Testis (tissue), 3 donors: ENCODE data around the gene HECW1. TPM values are rescaled to one million over a fixed set of nuclear protein-coding genes. Genes with fewer than 3 reads are reported as not detected.
"Not testable (repeated sequence)": the region's sequence is repeated elsewhere in the genome, so short reads cannot be mapped to it uniquely, and the experiment has no call there.

Experiments used
- DNase-seq: peaks from one replicate; pipeline ENCODE4 v3.0.0-alpha.2; 2019
- H3K27ac ChIP-seq, 2 donors: fragments of 200-600 bp; sonication (generic); one replicate each; pipeline ENCODE4 v1.5.1; 2019
- H3K27me3 ChIP-seq: fragments of 200-600 bp; sonication (generic); one replicate; pipeline ENCODE4 v1.5.1; 2019
- H3K36me3 ChIP-seq: fragments of 200-600 bp; sonication (generic); one replicate; pipeline ENCODE4 v1.5.1; 2017; ENCODE audit warnings: low read depth; ENCODE audit errors: missing control alignments
- H3K4me1 ChIP-seq: fragments of 200-600 bp; sonication (generic); one replicate; pipeline ENCODE4 v1.5.1; 2019
- H3K4me3 ChIP-seq, 2 donors: fragments of 200-600 bp; sonication (generic); one replicate each; pipeline ENCODE4 v1.5.1; 2017 to 2019
- H3K9me3 ChIP-seq: fragments of 200-600 bp; sonication (generic); one replicate; pipeline ENCODE4 v1.5.1; 2017
- CTCF ChIP-seq, 3 experiments: fragments of 450-650 bp in 2 of 3; fragments of 200-600 bp in 1 of 3; sonication (generic) in 1 of 3; IDR thresholded peaks; one replicate each; pipeline ENCODE4 v1.5.1; 2016 to 2019; ENCODE audit warnings: antibody characterized with exemption in 3 of 3, mild to moderate bottlenecking in 2 of 3, moderate library complexity in 1 of 3
- POLR2A ChIP-seq: fragments of 450-650 bp; IDR thresholded peaks from one replicate; pipeline ENCODE4 v1.6.1; 2017; ENCODE audit warnings: antibody characterized with exemption, mild to moderate bottlenecking, moderate library complexity
- WGBS, 2 donors: methylation state at CpG; one replicate each; pipeline ENCODE4 v1.1.5; 2018; 5-methylcytosine and 5-hydroxymethylcytosine counted together
- intact Hi-C: fragments of 100-400 bp; cut with DNase I; formaldehyde crosslinking; loops from one replicate; pipeline ENCODE4 v1.15.1; 2023; ENCODE audit warnings: low total_unique reads
- polyA plus RNA-seq: library from polyadenylated mRNA; stranded (reverse); fragments of 350-450 nt; fragmentation: Illumina TruSeq; extraction: RNeasy Lipid Tissue Mini Kit (QIAGEN cat#74804); gene quantifications from one replicate; pipeline ENCODE4 v1.2.3, GENCODE V29; 2014; ENCODE audit warnings: low read depth, low replicate concordance; ENCODE audit not compliant: insufficient read depth
- total RNA-seq, 2 donors: library from RNA; depleted of rRNA; stranded (reverse); fragments of >200 nt; gene quantifications; one replicate each; pipeline ENCODE4 v1.2.3, GENCODE V29; 2016

HECW1 gene
- total and polyA plus RNA-seq, 3 donors from 2014 or later, result 3.2 to 14.5 (median 5.0) TPM

GRCh38 chr7:43590862-43591557, 478.6 kb downstream of the HECW1 start:
- H3K27ac ChIP-seq, result no peak overlapping the region
- DNase-seq, result no peak
- H3K4me3 ChIP-seq, result no peak overlapping the region
- no peaks in the 10 kb centered on the region for H3K36me3 ChIP-seq
- no peaks in the 10 kb centered on the region for H3K27me3 ChIP-seq
- intact Hi-C loops, result no loop called here
- WGBS, 2 donors, result 71 to 84% methylated on average over 2 of the region's 2 CpGs
- H3K4me1 ChIP-seq, result no peaks in the 10 kb centered on the region
- TF ChIP-seq POLR2A (no peak), CTCF (IDR thresholded peaks at IDR 0.05) (no peak)
- H3K9me3 ChIP-seq, result no peaks in the 10 kb centered on the region

GRCh38 chr7:43591558-43592180, 479.2 kb downstream of the HECW1 start:
- H3K4me3 ChIP-seq, result no peak overlapping the region
- WGBS, 2 donors, result 66 to 77% methylated on average over 4 of the region's 4 CpGs
- TF ChIP-seq CTCF (IDR thresholded peaks at IDR 0.05), result no peak
- no peak for TF ChIP-seq POLR2A
- H3K9me3 ChIP-seq, result no peaks in the 10 kb centered on the region
- H3K4me1 ChIP-seq, result no peaks in the 10 kb centered on the region
- intact Hi-C loops, result no loop called here
- H3K27ac ChIP-seq, result no peak overlapping the region
- no peaks in the 10 kb centered on the region for H3K27me3 ChIP-seq
- no peak for DNase-seq
- H3K36me3 ChIP-seq, result no peaks in the 10 kb centered on the region

- Histone ChIP-seq H3K36me3 (no peaks in the 10 kb centered on the region), H3K9me3 (no peaks in the 10 kb centered on the region), H3K27me3 (no peaks in the 10 kb centered on the region), H3K4me3 (no peak overlapping the region), H3K4me1 (no peaks in the 10 kb centered on the region), H3K27ac (no peak overlapping the region)
- TF ChIP-seq CTCF (IDR thresholded peaks at IDR 0.05), result no peak
- TF ChIP-seq POLR2A, result no peak
- DNase-seq, result no peak
- intact Hi-C loops, result no loop called here
- WGBS, 2 donors, result 86 to 90% methylated on average over 3 of the region's 3 CpGs
Measured at GRCh38 chr7:43592326-43592725, 479.9 kb downstream of the HECW1 start.

- intact Hi-C loops, result no loop called here
- 90 to 100% methylated on average over 1 of the region's 1 CpG for WGBS, 2 donors
- no peak for DNase-seq
- H3K9me3 ChIP-seq, result no peaks in the 10 kb centered on the region
- H3K27ac ChIP-seq, result no peak overlapping the region
- TF ChIP-seq CTCF (IDR thresholded peaks at IDR 0.05) (no peak), POLR2A (no peak)
- no peak overlapping the region for H3K4me3 ChIP-seq
- no peaks in the 10 kb centered on the region for H3K27me3 ChIP-seq
- H3K36me3 ChIP-seq, result no peaks in the 10 kb centered on the region
- no peaks in the 10 kb centered on the region for H3K4me1 ChIP-seq
Measured at GRCh38 chr7:43593010-43593409, 480.6 kb downstream of the HECW1 start.

- 87 to 93% methylated on average over 2 of the region's 2 CpGs for WGBS, 2 donors
- intact Hi-C loops, result no loop called here
- H3K4me1 ChIP-seq, result no peaks in the 10 kb centered on the region
- H3K27ac ChIP-seq, result no peak overlapping the region
- H3K9me3 ChIP-seq, result no peaks in the 10 kb centered on the region
- H3K36me3 ChIP-seq, result no peaks in the 10 kb centered on the region
- no peaks in the 10 kb centered on the region for H3K27me3 ChIP-seq
- no peak for DNase-seq
- TF ChIP-seq POLR2A (no peak), CTCF (IDR thresholded peaks at IDR 0.05) (no peak)
- H3K4me3 ChIP-seq, result no peak overlapping the region
Measured at GRCh38 chr7:43594020-43594419, 481.6 kb downstream of the HECW1 start.

- H3K4me3 ChIP-seq, H3K27ac ChIP-seq, DNase-seq, intact Hi-C loops, H3K9me3 ChIP-seq, H3K4me1 ChIP-seq, H3K27me3 ChIP-seq, H3K36me3 ChIP-seq: not testable (repeated sequence)
- 90 to 93% methylated on average over 5 of the region's 5 CpGs for WGBS, 2 donors
Measured at GRCh38 chr7:43596426-43596825, 484.0 kb downstream of the HECW1 start.
